Breast epithelium (tissue), 3 donors: ENCODE measurements around the gene MEIS2.

ENCODE experiments used
- CTCF ChIP-seq, 3 donors: fragments of 450-650 bp; IDR thresholded peaks; one replicate each; pipeline ENCODE4 v1.5.1; 2016 to 2017; ENCODE audit warnings: antibody characterized with exemption in 3 of 3, mild to moderate bottlenecking in 3 of 3, moderate library complexity in 3 of 3
- POLR2A ChIP-seq: fragments of 450-650 bp; IDR thresholded peaks from one replicate; pipeline ENCODE4 v1.6.1; 2016; ENCODE audit warnings: antibody characterized with exemption, mild to moderate bottlenecking, moderate library complexity
- POLR2AphosphoS5 ChIP-seq, 3 donors: sonication (generic); formaldehyde crosslinking; IDR thresholded peaks; one replicate each; pipeline ENCODE4 v1.6.1; 2017; ENCODE audit warnings: antibody characterized with exemption in 3 of 3

GRCh38 chr15:37107744-37108380 lies 7.5 kb upstream of the MEIS2 start:
- TF ChIP-seq POLR2A (no peak), CTCF (IDR thresholded peaks at IDR 0.05) (no peak), POLR2AphosphoS5 (IDR thresholded peaks at IDR 0.05) (no peak)
